H1 (cell line): ENCODE measurements around the gene CTSS. TPM values are rescaled to one million over a fixed set of nuclear protein-coding genes. Genes with fewer than 3 reads are reported as not detected.

ENCODE experiments used
- CTCF ChIA-PET: fragments of 300-600 bp; sonication (Branson Sonifier 250); formaldehyde crosslinking; loops from one replicate; lab custom pipeline; 2021; ENCODE audit not compliant: partially characterized antibody; lab: Charles Lee
- POLR2A ChIA-PET: fragments of 300-600 bp; sonication (Branson Sonifier 250); formaldehyde crosslinking; loops from one replicate; lab custom pipeline; 2021; ENCODE audit warnings: inconsistent platforms; ENCODE audit not compliant: partially characterized antibody; lab: Charles Lee
- DNase-seq, 2 experiments: peaks; one replicate each; pipeline versions ENCODE4 v3.0.0 to v3.0.0-alpha.2; 2010 to 2022; ENCODE audit warnings: low spot score in 2 of 2, low read depth in 1 of 2, mixed read lengths in 1 of 2
- FAIRE-seq: peaks from 2 replicates; lab custom pipeline; 2011; peaks lifted over from hg19 to GRCh38; lab: Jason Lieb, UNC
- H2AFZ ChIP-seq: 2 replicates; pipeline ENCODE4 v1.8.1; 2012; ENCODE audit warnings: low read length, inconsistent platforms
- H2AK5ac ChIP-seq: 2 replicates; pipeline ENCODE4 v1.6.1; 2013; ENCODE audit warnings: low read depth, low read length
- H2BK120ac ChIP-seq: replicated peaks from 2 replicates; pipeline ENCODE3; 2013; ENCODE audit warnings: low read depth, low read length, inconsistent platforms
- H2BK12ac ChIP-seq: 2 replicates; pipeline ENCODE4 v1.6.1; 2013; ENCODE audit warnings: low read depth, low read length
- H2BK15ac ChIP-seq: 2 replicates; pipeline ENCODE4 v1.6.1; 2013; ENCODE audit warnings: low read length
- H2BK20ac ChIP-seq: 2 replicates; pipeline ENCODE4 v1.6.1; 2013; ENCODE audit warnings: low read length
- H2BK5ac ChIP-seq: 2 replicates; pipeline ENCODE4 v1.6.1; 2013; ENCODE audit warnings: low read depth, low read length
- H3K14ac ChIP-seq: 2 replicates; pipeline ENCODE4 v1.6.1; 2013; ENCODE audit warnings: inconsistent platforms; ENCODE audit not compliant: insufficient read length
- H3K18ac ChIP-seq: 2 replicates; pipeline ENCODE4 v1.6.1; 2013; ENCODE audit warnings: low read length; ENCODE audit errors: extremely low read depth
- H3K23ac ChIP-seq: 2 replicates; pipeline ENCODE4 v1.6.1; 2013; ENCODE audit warnings: inconsistent platforms; ENCODE audit not compliant: insufficient read length
- H3K23me2 ChIP-seq: 2 replicates; pipeline ENCODE4 v1.6.1; 2013; ENCODE audit warnings: low read depth, low read length
- H3K27ac ChIP-seq: 2 replicates; pipeline ENCODE4 v1.6.1; 2011; ENCODE audit warnings: low read depth, low read length, inconsistent platforms
- H3K27me3 ChIP-seq, 4 experiments: replicated peaks in 1 of 4; 1 replicate in 1 of 4; 2 replicates in 3 of 4; pipeline versions ENCODE4 v1.6.1 to v1.8.1; 2011 to 2013; ENCODE audit warnings: low read length in 3 of 4, mild to moderate bottlenecking in 3 of 4, inconsistent platforms in 2 of 4, mixed read lengths in 2 of 4, moderate library complexity in 1 of 4; ENCODE audit not compliant: control insufficient read depth in 3 of 4, insufficient read depth in 3 of 4; ENCODE audit errors: extremely low read depth in 1 of 4
- H3K36me3 ChIP-seq, 4 experiments: 2 replicates each; pipeline versions ENCODE4 v1.6.1 to v1.8.1; 2011 to 2013; ENCODE audit warnings: mild to moderate bottlenecking in 4 of 4, low read length in 3 of 4, moderate library complexity in 2 of 4, control low read depth in 1 of 4, inconsistent platforms in 1 of 4; ENCODE audit not compliant: insufficient read depth in 4 of 4, control insufficient read depth in 2 of 4
- H3K4ac ChIP-seq: replicated peaks from 2 replicates; pipeline ENCODE3; 2013; ENCODE audit warnings: low read length, low read depth, mixed read lengths, inconsistent platforms; ENCODE audit not compliant: insufficient read length
- H3K4me1 ChIP-seq, 4 experiments: replicated peaks in 1 of 4; 1 replicate in 1 of 4; 2 replicates in 3 of 4; pipeline versions ENCODE4 v1.6.1 to v1.8.1; 2011 to 2013; ENCODE audit warnings: low read length in 3 of 4, inconsistent platforms in 2 of 4, mixed read lengths in 1 of 4; ENCODE audit not compliant: insufficient read depth in 4 of 4, control insufficient read depth in 3 of 4
- H3K4me2 ChIP-seq, 2 experiments: 2 replicates each; pipeline versions ENCODE4 v1.6.1 to v1.8.1; 2011 to 2013; ENCODE audit warnings: low read depth in 2 of 2, low read length in 2 of 2, control low read depth in 1 of 2, inconsistent platforms in 1 of 2, mild to moderate bottlenecking in 1 of 2; ENCODE audit not compliant: insufficient read depth in 1 of 2
- H3K4me3 ChIP-seq, 4 experiments: fragments of 200-600, 300-600 bp in 1 of 4; sonication (generic), shearing (Covaris generic), sonication (Bioruptor Twin) in 1 of 4; 2 replicates each; pipeline versions ENCODE4 v1.5.1 to v1.8.1; 2011 to 2016; ENCODE audit warnings: low read length in 4 of 4, low read depth in 3 of 4, control low read depth in 2 of 4, inconsistent platforms in 2 of 4, mild to moderate bottlenecking in 2 of 4, mixed read lengths in 1 of 4, moderate library complexity in 1 of 4; ENCODE audit not compliant: insufficient read depth in 2 of 4; ENCODE audit errors: extremely low read depth in 1 of 4
- H3K56ac ChIP-seq: replicated peaks from 2 replicates; pipeline ENCODE3; 2013; ENCODE audit warnings: low read depth, mild to moderate bottlenecking, mixed read lengths, low read length, inconsistent platforms; ENCODE audit not compliant: insufficient read length
- H3K79me1 ChIP-seq: 2 replicates; pipeline ENCODE4 v1.6.1; 2013; ENCODE audit warnings: low read depth, low read length, control low read depth
- H3K79me2 ChIP-seq, 2 experiments: 2 replicates each; pipeline versions ENCODE4 v1.6.1 to v1.8.1; 2012 to 2013; ENCODE audit warnings: low read length in 2 of 2, mild to moderate bottlenecking in 2 of 2, inconsistent platforms in 1 of 2; ENCODE audit not compliant: insufficient read depth in 2 of 2, control insufficient read depth in 1 of 2
- H3K9ac ChIP-seq, 4 experiments: replicated peaks in 1 of 4; 1 replicate in 1 of 4; 2 replicates in 3 of 4; pipeline versions ENCODE4 v1.6.1 to v1.8.1; 2011 to 2013; ENCODE audit warnings: low read depth in 3 of 4, low read length in 3 of 4, control low read depth in 2 of 4, mild to moderate bottlenecking in 2 of 4, moderate library complexity in 2 of 4, inconsistent platforms in 1 of 4; ENCODE audit errors: extremely low read depth in 1 of 4
- H3K9me3 ChIP-seq, 2 experiments: 2 replicates each; pipeline versions ENCODE4 v1.6.1 to v1.8.1; 2012 to 2013; ENCODE audit warnings: mild to moderate bottlenecking in 2 of 2, moderate library complexity in 2 of 2, control low read depth in 1 of 2, inconsistent platforms in 1 of 2, low read depth in 1 of 2, low read length in 1 of 2, mixed read lengths in 1 of 2; ENCODE audit not compliant: insufficient read depth in 2 of 2
- H4K20me1 ChIP-seq, 2 experiments: replicated peaks in 1 of 2; 2 replicates each; pipeline versions ENCODE3 to v1.8.1; 2011 to 2013; ENCODE audit warnings: inconsistent platforms in 2 of 2, low read length in 2 of 2, mild to moderate bottlenecking in 1 of 2; ENCODE audit not compliant: insufficient read depth in 2 of 2, control insufficient read depth in 1 of 2
- H4K5ac ChIP-seq: 2 replicates; pipeline ENCODE4 v1.6.1; 2013; ENCODE audit warnings: low read length, low read depth, mixed read lengths, inconsistent platforms; ENCODE audit not compliant: insufficient read length
- H4K8ac ChIP-seq: 2 replicates; pipeline ENCODE4 v1.8.0; 2013; ENCODE audit warnings: mild to moderate bottlenecking, moderate library complexity, low read length, inconsistent platforms; ENCODE audit not compliant: insufficient read depth; ENCODE audit errors: extremely low read depth
- H4K91ac ChIP-seq: replicated peaks from 2 replicates; pipeline ENCODE3; 2013; ENCODE audit warnings: low read length, mixed read lengths, inconsistent platforms; ENCODE audit not compliant: insufficient read length
- ASH2L ChIP-seq: fragments of 200-600, 300-600 bp; sonication (generic); IDR thresholded peaks from one replicate; pipeline ENCODE4 v1.7.1; 2017; ENCODE audit warnings: low read length
- BACH1 ChIP-seq: IDR thresholded peaks from 2 replicates; pipeline ENCODE4 v1.6.1; 2012; ENCODE audit warnings: low read length, improper control_type of control experiment
- CBX8 ChIP-seq: fragments of 300-800, 300-1000 bp; sonication (generic); IDR thresholded peaks from 2 replicates; pipeline ENCODE4 v1.7.1; 2016; ENCODE audit warnings: low read depth, low read length, borderline replicate concordance
- CEBPB ChIP-seq: IDR thresholded peaks from 2 replicates; pipeline ENCODE4 v1.6.1; 2012; ENCODE audit warnings: low read depth, low read length
- CTCF ChIP-seq, 3 experiments: IDR thresholded peaks; 1 replicate in 2 of 3; 2 replicates in 1 of 3; pipeline versions ENCODE4 v1.5.1 to v1.6.1; 2011; ENCODE audit warnings: low read length in 3 of 3, mild to moderate bottlenecking in 3 of 3, inconsistent platforms in 2 of 3, low read depth in 1 of 3, moderate library complexity in 1 of 3; ENCODE audit not compliant: insufficient read depth in 1 of 3; ENCODE audit errors: control extremely low read depth in 1 of 3
- EP300 ChIP-seq, 2 experiments: IDR thresholded peaks; 1 replicate in 1 of 2; 2 replicates in 1 of 2; pipeline ENCODE4 v1.6.1; 2011 to 2012; ENCODE audit warnings: low read depth in 2 of 2, low read length in 2 of 2, mild to moderate bottlenecking in 2 of 2, borderline replicate concordance in 1 of 2, inconsistent platforms in 1 of 2, moderate library complexity in 1 of 2
- GABPA ChIP-seq: IDR thresholded peaks from 2 replicates; pipeline ENCODE4 v1.6.1; 2011; ENCODE audit warnings: mild to moderate bottlenecking, low read length, moderate library complexity, borderline replicate concordance; ENCODE audit not compliant: insufficient read depth
- POLR2AphosphoS5 ChIP-seq: IDR thresholded peaks from 2 replicates; pipeline ENCODE4 v1.6.1; 2011; ENCODE audit warnings: low read depth, low read length
- SAP30 ChIP-seq: fragments of 300-600 bp; sonication (generic); IDR thresholded peaks from 2 replicates; pipeline ENCODE4 v1.7.1; 2012; ENCODE audit warnings: low read length, moderate library complexity, mild to moderate bottlenecking, inconsistent platforms; ENCODE audit not compliant: insufficient read depth, insufficient replicate concordance
- SIRT6 ChIP-seq: IDR thresholded peaks from one replicate; pipeline ENCODE4 v1.7.1; 2012; ENCODE audit warnings: low read length, inconsistent platforms
- SP1 ChIP-seq: IDR thresholded peaks from 2 replicates; pipeline ENCODE4 v1.6.1; 2011; ENCODE audit warnings: low read depth, low read length
- TEAD4 ChIP-seq: IDR thresholded peaks from 2 replicates; pipeline ENCODE4 v1.6.1; 2012; ENCODE audit warnings: low read depth, low read length, inconsistent platforms, mixed read lengths
- WGBS, 2 experiments: shearing (Covaris generic) in 1 of 2; methylation state at CpG; one replicate each; pipeline versions ENCODE4 v1.1.6 to v1.1.7; 2013 to 2015; ENCODE audit warnings: low lambda C conversion rate in 2 of 2, mixed read lengths in 2 of 2, inconsistent platforms in 1 of 2, low coverage in 1 of 2, missing lambda C conversion rate in 1 of 2; ENCODE audit not compliant: insufficient replicate concordance in 2 of 2, insufficient coverage in 1 of 2, insufficient read length in 1 of 2; ENCODE audit errors: extremely low coverage in 1 of 2, missing lambda C conversion rate in 1 of 2; 5-methylcytosine and 5-hydroxymethylcytosine counted together
- polyA plus RNA-seq, 7 experiments: library from polyadenylated mRNA; depleted of rRNA in 3 of 7; stranded (reverse) in 5 of 7; unstranded in 2 of 7; fragments of >200 nt in 5 of 7; fragments of 200-250 nt in 2 of 7; gene quantifications; 1 replicate in 5 of 7; 2 replicates in 1 of 7; 4 replicates in 1 of 7; pipeline versions ENCODE4 v1.2.1 to v1.2.3, GENCODE V29; 2011 to 2013; ENCODE audit warnings: missing spikeins in 2 of 7, mixed read lengths in 2 of 7
- total RNA-seq: library from RNA; stranded (reverse); fragmentation: NEBNext Ultra II Directional; extraction: Animal tissue kit (Norgen Biotek cat#: 25700); gene quantifications from 2 replicates; pipeline ENCODE4 v1.2.1, GENCODE V29; 2021

Gene CTSS
- total and polyA plus RNA-seq, 2 of the 8 experiments (the other 6 are each of a cell fraction or from before 2014, with no cell fraction given), result not detected

GRCh38 chr1:150788946-150789345 lies 23.4 kb upstream of the CTSS start:
- Histone ChIP-seq H3K4me3 (no peak overlapping the region), H3K4me1 (peaks cover 0 to 3% (median 0%) of the 10 kb centered on the region in 4 experiments; a peak in 1 of 7 replicates), H2AK5ac (no peak overlapping the region), H3K27ac (no peak overlapping the region), H3K23ac (no peak overlapping the region), H4K20me1 (no peaks in the 10 kb centered on the region), H3K18ac (no peak overlapping the region), H3K9ac (no peak overlapping the region), H3K36me3 (no peaks in the 10 kb centered on the region), H3K14ac (no peak overlapping the region), H4K5ac (no peak overlapping the region), H2BK15ac (no peak overlapping the region), H3K23me2 (no peaks in the 10 kb centered on the region), H3K56ac (no peak overlapping the region), H4K8ac (no peak overlapping the region), H2AFZ (peak overlapping the region; percentile 13; the same call in 1 of the 2 replicates), H2BK20ac (no peak overlapping the region), H3K9me3 (no peaks in the 10 kb centered on the region), H2BK120ac (no peak overlapping the region), H2BK5ac (no peak overlapping the region), H2BK12ac (no peak overlapping the region), H4K91ac (no peak overlapping the region), H3K79me1 (no peaks in the 10 kb centered on the region), H3K4ac (no peak overlapping the region), H3K4me2 (no peak overlapping the region), H3K79me2 (no peaks in the 10 kb centered on the region), H3K27me3 (no peaks in the 10 kb centered on the region)
- POLR2A ChIA-PET, result interaction anchor here (1.1 to 1.4 kb wide), 2 partner anchors 20 to 228 kb away, joined by 3 read pairs; partner anchors contain the start of gene CTSK
- CTCF ChIA-PET, result interaction anchor here (0.8 to 1.3 kb wide), 3 partner anchors 10 to 218 kb away, joined by 3 to 4 read pairs (median 3); partner anchors contain the start of gene MINDY1
- no peak for DNase-seq
- 98% methylated on average over 4 of the region's 4 CpGs; no CpG with 5 or more reads in 1 of the 2 experiments for WGBS, 2 experiments
- no peak for FAIRE-seq
- TF ChIP-seq ASH2L, result no peak
- TF ChIP-seq SAP30, result no peak
- no peak for TF ChIP-seq EP300 (IDR thresholded peaks at IDR 0.05; ENCODE audit: borderline replicate concordance in 1 of 2, low read depth in 2 of 2, low read length in 2 of 2)
- no peak for TF ChIP-seq BACH1
- TF ChIP-seq CBX8, result no peak
- no peak for TF ChIP-seq SIRT6
- no peak for TF ChIP-seq GABPA
- no peak for TF ChIP-seq TEAD4
- no peak for TF ChIP-seq CTCF (IDR thresholded peaks at IDR 0.05; ENCODE audit: control extremely low read depth in 1 of 3, insufficient read depth in 1 of 3, low read depth in 1 of 3, low read length in 3 of 3)
- TF ChIP-seq CEBPB, result no peak
- TF ChIP-seq POLR2AphosphoS5, result no peak
- no peak for TF ChIP-seq SP1
